GM21619 (cell line): ENCODE results near the gene SH2B3.
"Not testable (repeated sequence)": the region's sequence is repeated elsewhere in the genome, so short reads cannot be mapped to it uniquely, and the experiment has no call there.

Experiments used
- ATAC-seq: cut with Tn5 transposase; IDR thresholded peaks from one replicate; pipeline ENCODE4 v1.9.1; 2021; ENCODE audit not compliant: unreplicated experiment

SH2B3 gene

GRCh38 chr12:111457071-111457470, 51.3 kb downstream of the SH2B3 start:
- ATAC-seq = no peak

GRCh38 chr12:111457577-111457976, 51.9 kb downstream of the SH2B3 start:
- no peak for ATAC-seq

- no peak for ATAC-seq
Measured at GRCh38 chr12:111458546-111459172, 52.9 kb downstream of the SH2B3 start.

DNA sequence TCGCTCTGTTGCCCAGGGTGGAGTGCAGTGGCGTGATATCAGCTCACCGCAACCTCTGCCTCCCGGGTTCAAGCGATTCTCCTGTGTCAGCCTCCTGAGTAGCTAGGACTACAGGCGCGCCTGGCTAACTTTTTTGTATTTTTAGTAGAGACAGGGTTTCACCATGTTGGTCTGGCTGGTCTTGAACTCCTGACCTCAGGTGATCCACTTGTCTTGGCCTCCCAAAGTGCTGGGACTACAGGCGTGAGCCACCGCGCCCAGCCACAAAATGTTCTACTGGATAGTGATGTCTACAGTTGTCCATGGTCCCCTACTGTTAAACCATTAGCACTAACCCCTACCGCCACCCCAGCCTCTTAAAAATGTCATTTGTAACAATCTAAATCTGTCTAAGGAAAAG, 54.4 kb downstream of the SH2B3 start:
- ATAC-seq = not testable (repeated sequence)

DNA sequence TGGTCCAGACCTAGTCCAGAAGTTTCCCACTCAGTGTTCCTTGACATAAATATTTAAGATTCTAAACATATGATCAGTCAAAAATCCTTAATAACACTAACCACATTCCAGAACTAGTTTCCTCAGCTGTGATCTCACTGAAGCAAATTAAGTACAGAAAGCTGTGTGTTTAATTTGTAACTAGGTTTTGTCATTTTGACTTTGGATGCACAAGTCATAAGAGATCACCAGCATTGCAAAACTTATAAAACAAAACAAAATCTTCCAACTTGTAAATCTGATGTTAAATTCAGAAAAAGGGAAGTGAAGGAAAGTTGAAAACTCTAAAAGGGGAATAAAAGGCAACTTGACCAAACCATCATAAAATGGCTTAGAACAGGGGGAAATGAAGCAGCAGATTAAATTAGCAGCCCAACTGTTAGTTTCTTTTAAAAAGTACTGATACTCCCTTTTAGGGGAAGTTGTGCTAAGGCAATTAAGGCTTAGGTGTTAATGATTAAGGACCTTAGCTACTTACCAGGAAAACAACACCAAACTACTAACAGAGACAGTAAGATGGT, 56.6 kb downstream of the SH2B3 start:
- no peak for ATAC-seq

DNA sequence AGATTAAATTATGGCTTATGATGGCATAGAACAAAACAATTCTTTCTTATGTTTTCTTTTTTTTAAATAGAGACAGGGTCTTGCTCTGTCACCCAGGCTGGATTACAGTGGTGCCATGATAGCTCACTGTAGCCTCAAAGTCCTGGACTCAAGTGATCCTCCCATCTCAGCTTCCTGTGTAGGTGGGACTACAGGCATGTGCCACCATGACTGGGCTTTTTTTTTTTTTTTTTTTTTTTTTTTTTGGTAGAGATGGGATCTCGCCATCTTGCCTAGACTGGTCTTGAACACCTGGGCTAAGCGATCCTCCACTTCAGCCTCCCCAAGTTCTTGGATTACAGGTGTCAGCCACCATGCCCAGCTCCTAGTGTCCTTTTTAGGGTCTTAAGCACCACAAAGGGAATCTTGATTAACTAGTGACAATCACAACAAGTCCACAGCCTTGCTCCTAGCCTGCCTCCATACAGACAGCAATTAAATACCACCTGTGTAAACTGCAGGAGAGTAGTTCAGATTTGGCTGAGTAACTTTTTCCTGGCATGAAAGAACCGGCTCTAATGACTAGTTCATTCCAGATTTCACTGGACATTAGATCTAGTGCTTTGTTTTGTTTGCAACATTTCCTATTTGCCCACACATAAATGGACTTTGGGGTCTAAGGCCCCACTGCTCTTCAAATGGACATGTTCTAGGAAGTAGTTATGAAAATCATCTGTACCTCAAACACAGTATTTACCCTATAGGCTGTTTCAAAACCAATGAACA, 61.6 kb downstream of the SH2B3 start:
- no peak for ATAC-seq

DNA sequence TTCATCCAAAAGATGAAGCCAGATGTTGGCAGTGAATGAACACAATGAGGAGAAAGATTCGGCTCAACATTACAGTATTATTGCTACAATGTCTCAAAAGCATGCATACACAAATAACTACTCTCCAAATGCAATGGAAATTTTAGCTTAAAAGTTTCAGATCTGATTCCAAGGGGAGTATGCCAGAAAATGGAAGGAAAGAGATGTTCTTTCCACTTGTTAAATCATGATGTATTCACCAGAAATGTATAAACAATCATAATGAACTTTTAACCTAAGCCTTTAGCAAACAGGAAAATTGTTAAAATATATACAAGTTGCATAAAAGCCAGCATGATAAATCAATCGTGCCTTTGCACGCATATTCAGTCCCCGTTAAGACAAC, 62.1 kb downstream of the SH2B3 start:
- ATAC-seq = no peak

DNA sequence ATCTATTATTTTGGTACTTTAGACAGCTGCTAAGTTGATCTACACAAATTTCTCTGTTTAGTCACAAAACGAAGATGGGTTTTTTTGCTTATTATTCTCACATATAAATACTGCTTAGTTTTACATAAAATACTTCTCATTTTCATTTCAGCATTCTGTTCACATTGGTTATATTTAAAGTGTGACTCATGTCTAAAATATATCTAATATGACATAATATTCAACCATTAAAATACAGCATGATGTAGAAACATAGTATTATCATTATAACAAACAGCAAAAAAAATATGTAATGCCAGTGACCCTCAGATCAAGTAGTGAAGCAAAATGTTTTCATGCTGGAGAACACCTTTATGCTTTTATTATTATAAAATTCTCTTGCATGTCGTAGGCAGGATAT, 63.7 kb downstream of the SH2B3 start:
- no peak for ATAC-seq

GRCh38 chr12:111471236-111471635, 65.5 kb downstream of the SH2B3 start:
- no peak for ATAC-seq

- no peak for ATAC-seq
Measured at GRCh38 chr12:111482462-111482861, 76.7 kb downstream of the SH2B3 start.

GRCh38 chr12:111488271-111488670, 82.5 kb downstream of the SH2B3 start:
- no peak for ATAC-seq

GRCh38 chr12:111488798-111489197, 83.1 kb downstream of the SH2B3 start:
- no peak for ATAC-seq

DNA sequence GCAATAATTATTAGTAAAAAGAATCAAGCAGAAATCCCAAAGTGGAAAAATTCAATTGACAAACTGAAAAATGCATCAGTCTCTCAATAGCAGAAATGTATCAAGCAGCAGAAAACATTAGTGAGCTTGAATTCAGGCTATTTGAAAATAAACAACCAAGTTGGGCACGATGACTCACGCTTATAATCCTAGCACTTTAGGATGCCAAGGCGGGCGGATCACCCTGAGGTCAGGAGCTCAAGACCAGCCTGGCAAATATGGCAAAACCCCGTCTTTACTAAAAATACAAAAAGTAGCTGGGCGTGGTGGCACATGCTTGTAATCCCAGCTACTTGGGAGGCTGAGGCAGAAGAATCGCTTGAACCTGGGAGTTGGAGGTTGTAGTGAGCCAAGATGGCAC, 87.3 kb downstream of the SH2B3 start:
- not testable (repeated sequence) for ATAC-seq

DNA sequence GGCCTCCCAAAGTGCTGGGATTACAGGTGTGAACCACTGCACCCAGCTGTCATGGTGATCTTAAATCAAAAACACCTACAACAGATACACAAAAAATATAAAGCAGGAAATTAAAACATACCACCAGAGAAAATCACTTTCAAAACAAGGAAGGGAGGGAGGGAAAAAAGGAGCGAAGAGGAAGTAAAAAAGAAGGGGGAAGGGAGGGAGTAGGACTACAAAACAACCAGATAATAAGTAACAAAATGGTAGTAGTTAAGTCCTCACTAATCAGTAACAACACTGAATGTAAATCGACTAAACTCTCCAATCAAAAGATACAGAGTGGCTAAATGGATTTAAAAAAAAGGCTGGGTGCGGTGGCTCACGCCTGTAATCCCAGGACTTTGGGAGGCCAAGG, 89.0 kb downstream of the SH2B3 start:
- ATAC-seq = no peak
